ENCODE results near the gene UBE2I.

DNA sequence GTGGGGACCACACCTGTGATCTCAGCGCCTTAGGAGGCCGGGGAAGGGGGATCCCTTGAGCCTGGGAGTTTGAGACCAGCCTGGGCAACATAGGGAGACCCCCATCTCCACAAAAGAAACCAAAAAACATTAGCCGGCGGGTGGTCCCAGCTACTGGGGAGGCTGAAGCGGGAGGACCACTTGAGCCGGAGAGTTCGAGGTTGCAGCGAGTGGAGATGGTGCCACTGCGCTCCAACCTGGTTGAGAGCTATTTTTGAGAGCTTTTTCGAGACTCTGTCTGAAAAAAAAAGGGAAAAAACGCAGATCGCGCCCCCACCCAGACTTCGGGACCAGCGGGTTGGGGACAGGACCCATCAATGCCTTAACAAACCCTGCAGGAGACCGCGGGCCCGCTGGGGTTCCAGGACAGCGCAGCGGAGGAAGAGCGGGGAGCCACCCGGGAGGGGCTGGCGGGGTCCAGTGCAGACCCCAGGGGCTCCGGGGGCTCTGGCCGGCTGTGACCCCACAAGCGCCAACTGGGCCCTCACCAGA, 23.2 kb downstream of the UBE2I start:
- TF ChIP-seq, protein P1, sequence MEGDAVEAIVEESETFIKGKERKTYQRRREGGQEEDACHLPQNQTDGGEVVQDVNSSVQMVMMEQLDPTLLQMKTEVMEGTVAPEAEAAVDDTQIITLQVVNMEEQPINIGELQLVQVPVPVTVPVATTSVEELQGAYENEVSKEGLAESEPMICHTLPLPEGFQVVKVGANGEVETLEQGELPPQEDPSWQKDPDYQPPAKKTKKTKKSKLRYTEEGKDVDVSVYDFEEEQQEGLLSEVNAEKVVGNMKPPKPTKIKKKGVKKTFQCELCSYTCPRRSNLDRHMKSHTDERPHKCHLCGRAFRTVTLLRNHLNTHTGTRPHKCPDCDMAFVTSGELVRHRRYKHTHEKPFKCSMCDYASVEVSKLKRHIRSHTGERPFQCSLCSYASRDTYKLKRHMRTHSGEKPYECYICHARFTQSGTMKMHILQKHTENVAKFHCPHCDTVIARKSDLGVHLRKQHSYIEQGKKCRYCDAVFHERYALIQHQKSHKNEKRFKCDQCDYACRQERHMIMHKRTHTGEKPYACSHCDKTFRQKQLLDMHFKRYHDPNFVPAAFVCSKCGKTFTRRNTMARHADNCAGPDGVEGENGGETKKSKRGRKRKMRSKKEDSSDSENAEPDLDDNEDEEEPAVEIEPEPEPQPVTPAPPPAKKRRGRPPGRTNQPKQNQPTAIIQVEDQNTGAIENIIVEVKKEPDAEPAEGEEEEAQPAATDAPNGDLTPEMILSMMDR (IDR thresholded peaks at IDR 0.05; ENCODE audit: low read depth, low read length, missing input control), result no peak
- TF ChIP-seq ATF3 (IDR thresholded peaks at IDR 0.05) (no peak), REST (IDR thresholded peaks at IDR 0.05) (no peak), RXRA (IDR thresholded peaks at IDR 0.05) (no peak), YY1 (IDR thresholded peaks at IDR 0.05) (no peak), GABPA (IDR thresholded peaks at IDR 0.05 in 1 of 2, conservative IDR thresholded peaks at IDR 0.05 in 1 of 2) (no peak), NR2F2 (IDR thresholded peaks at IDR 0.05) (no peak), JUND (IDR thresholded peaks at IDR 0.05) (no peak), RAD21 (IDR thresholded peaks at IDR 0.05) (no peak), HNF4G (IDR thresholded peaks at IDR 0.05) (no peak), TAF1 (conservative IDR thresholded peaks at IDR 0.05) (no peak), ZBTB33 (IDR thresholded peaks at IDR 0.05) (no peak), FOXA2 (IDR thresholded peaks at IDR 0.05) (no peak)
- TF ChIP-seq, protein P2, sequence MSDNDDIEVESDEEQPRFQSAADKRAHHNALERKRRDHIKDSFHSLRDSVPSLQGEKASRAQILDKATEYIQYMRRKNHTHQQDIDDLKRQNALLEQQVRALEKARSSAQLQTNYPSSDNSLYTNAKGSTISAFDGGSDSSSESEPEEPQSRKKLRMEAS (IDR thresholded peaks at IDR 0.05), result no peak
